Measurements from ENCODE around the gene CFAP58.

Gene CFAP58

DNA sequence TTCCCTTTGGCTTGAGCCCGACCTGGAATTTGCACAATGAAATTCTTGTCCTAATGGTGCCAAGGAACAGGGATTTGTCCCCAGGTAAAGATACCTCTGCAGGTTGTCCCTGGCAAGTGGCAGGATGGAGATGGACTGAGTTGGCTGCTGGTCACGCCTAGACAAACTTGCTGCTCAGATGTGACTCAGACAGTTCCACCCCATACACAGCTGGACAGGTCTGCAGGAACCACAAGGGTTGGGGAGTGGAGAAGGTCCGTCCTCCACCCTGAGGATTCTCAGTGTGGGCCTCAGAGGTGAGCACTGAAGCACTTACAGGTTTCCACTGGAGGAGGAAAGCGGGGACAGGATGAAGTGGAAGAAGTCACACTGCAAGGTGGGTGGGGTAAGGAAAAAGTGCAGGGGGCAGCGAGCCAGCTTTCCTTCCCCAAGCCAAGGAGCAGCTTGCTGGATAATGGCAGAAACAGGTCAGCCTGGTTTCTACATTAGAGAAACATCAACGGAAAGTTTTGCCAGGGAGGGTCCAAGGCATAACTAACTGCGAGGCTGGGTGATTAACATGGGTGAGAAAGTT, 35.8 kb upstream of the CFAP58 start:
- TF ChIP-seq, protein P1, sequence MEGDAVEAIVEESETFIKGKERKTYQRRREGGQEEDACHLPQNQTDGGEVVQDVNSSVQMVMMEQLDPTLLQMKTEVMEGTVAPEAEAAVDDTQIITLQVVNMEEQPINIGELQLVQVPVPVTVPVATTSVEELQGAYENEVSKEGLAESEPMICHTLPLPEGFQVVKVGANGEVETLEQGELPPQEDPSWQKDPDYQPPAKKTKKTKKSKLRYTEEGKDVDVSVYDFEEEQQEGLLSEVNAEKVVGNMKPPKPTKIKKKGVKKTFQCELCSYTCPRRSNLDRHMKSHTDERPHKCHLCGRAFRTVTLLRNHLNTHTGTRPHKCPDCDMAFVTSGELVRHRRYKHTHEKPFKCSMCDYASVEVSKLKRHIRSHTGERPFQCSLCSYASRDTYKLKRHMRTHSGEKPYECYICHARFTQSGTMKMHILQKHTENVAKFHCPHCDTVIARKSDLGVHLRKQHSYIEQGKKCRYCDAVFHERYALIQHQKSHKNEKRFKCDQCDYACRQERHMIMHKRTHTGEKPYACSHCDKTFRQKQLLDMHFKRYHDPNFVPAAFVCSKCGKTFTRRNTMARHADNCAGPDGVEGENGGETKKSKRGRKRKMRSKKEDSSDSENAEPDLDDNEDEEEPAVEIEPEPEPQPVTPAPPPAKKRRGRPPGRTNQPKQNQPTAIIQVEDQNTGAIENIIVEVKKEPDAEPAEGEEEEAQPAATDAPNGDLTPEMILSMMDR (conservative IDR thresholded peaks at IDR 0.05; ENCODE audit: low read length), result no peak
- H3K4me3 ChIP-seq (ENCODE audit: low read length), result no peak overlapping the region

DNA sequence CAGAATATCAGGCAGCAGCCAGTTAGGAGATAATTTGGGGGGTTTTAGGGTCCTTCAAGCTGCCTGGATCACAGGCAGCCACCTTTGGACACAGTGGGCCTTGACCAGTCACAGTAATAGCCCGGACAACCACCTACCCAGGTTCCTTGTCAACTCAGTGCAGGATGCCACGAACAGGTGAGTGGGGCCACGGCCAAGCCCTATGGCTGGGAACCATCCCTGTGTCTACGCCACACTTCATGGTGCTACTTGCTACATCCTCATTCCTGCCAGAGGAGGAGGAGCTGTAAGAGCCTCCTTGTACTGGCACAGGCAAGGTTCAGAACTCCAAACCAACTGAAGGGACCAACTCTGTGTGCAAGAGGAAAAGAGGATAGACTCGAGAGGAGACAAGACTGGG, 35.3 kb upstream of the CFAP58 start:
- TF ChIP-seq, protein P1 (conservative IDR thresholded peaks at IDR 0.05; ENCODE audit: low read length), result no peak
- no peak overlapping the region for H3K4me3 ChIP-seq (ENCODE audit: low read length)
- DNase-seq (ENCODE audit: low read depth), result no peak

More for the DNA sequence above, 35.8 kb upstream of the CFAP58 start:
- DNase-seq (ENCODE audit: low read depth), result no peak

GRCh38 chr10:104318810-104319741, 34.6 kb upstream of the CFAP58 start:
- no peak for DNase-seq (ENCODE audit: low read depth)
- TF ChIP-seq, protein P1 (conservative IDR thresholded peaks at IDR 0.05; ENCODE audit: low read length), result no peak
- no peak overlapping the region for H3K4me3 ChIP-seq (ENCODE audit: low read length)

- TF ChIP-seq, protein P1 (conservative IDR thresholded peaks at IDR 0.05; ENCODE audit: low read length), result no peak
- DNase-seq (ENCODE audit: low read depth), result no peak
- H3K4me3 ChIP-seq (ENCODE audit: low read length), result no peak overlapping the region
Observed at GRCh38 chr10:104321226-104321625, 32.4 kb upstream of the CFAP58 start.

GRCh38 chr10:104321725-104322415, 31.8 kb upstream of the CFAP58 start:
- no peak for DNase-seq (ENCODE audit: low read depth)
- no peak overlapping the region for H3K4me3 ChIP-seq (ENCODE audit: low read length)
- TF ChIP-seq, protein P1 (conservative IDR thresholded peaks at IDR 0.05; ENCODE audit: low read length), result no peak

- peak; percentile 24 for DNase-seq (ENCODE audit: low read depth)
- H3K4me3 ChIP-seq (ENCODE audit: low read length), result no peak overlapping the region
- TF ChIP-seq, protein P1 (conservative IDR thresholded peaks at IDR 0.05; ENCODE audit: low read length), result no peak
Observed at GRCh38 chr10:104322416-104322782, 31.2 kb upstream of the CFAP58 start.
